ENCODE results near the gene LRRC8B.
"Not testable (repeated sequence)": the region's sequence is repeated elsewhere in the genome, so short reads cannot be mapped to it uniquely, and the experiment has no call there.

LRRC8B gene

GRCh38 chr1:89524369-89525168 lies at the start of gene LRRC8B:
TSS of gene LRRC8B (plus strand) at chr1:89524829. CDS start at chr1:89582651, 57,822 bp downstream.
- peak; percentile 70 to 85 (median 80) for DNase-seq (ENCODE audit: low read depth in 2 of 3, low spot score in 2 of 3)

- DNase-seq (ENCODE audit: low read depth in 2 of 3, low spot score in 2 of 3): no peak
These were observed 49.4 kb upstream of the LRRC8B start for GRCh38 chr1:89475269-89475668.

- no peak for DNase-seq (ENCODE audit: low read depth in 2 of 3, low spot score in 2 of 3)
These were observed 48.6 kb upstream of the LRRC8B start for GRCh38 chr1:89476072-89476471.

- peak in 1 of 3 experiments; percentile 52 for DNase-seq (ENCODE audit: low read depth in 2 of 3, low spot score in 2 of 3)
These were observed 41.4 kb upstream of the LRRC8B start for GRCh38 chr1:89483010-89483756.

- DNase-seq (ENCODE audit: low read depth in 2 of 3, low spot score in 2 of 3): no peak
These were observed 40.9 kb upstream of the LRRC8B start for GRCh38 chr1:89483757-89484077.

GRCh38 chr1:89484092-89485038 lies 40.3 kb upstream of the LRRC8B start:
- no peak for DNase-seq (ENCODE audit: low read depth in 2 of 3, low spot score in 2 of 3)

- no peak for DNase-seq (ENCODE audit: low read depth in 2 of 3, low spot score in 2 of 3)
These were observed 36.7 kb upstream of the LRRC8B start for GRCh38 chr1:89487972-89488371.

- no peak for DNase-seq (ENCODE audit: low read depth in 2 of 3, low spot score in 2 of 3)
These were observed 35.4 kb upstream of the LRRC8B start for GRCh38 chr1:89489047-89489729.

- no peak for DNase-seq (ENCODE audit: low read depth in 2 of 3, low spot score in 2 of 3)
These were observed 34.2 kb upstream of the LRRC8B start for GRCh38 chr1:89490389-89490788.

GRCh38 chr1:89499320-89499719 lies 25.3 kb upstream of the LRRC8B start:
- no peak for DNase-seq (ENCODE audit: low read depth in 2 of 3, low spot score in 2 of 3)

GRCh38 chr1:89502042-89502441 lies 22.6 kb upstream of the LRRC8B start:
- DNase-seq (ENCODE audit: low read depth in 2 of 3, low spot score in 2 of 3): no peak

- DNase-seq (ENCODE audit: low read depth in 2 of 3, low spot score in 2 of 3): no peak
These were observed 21.7 kb upstream of the LRRC8B start for GRCh38 chr1:89502895-89503294.

GRCh38 chr1:89503690-89504089 lies 20.9 kb upstream of the LRRC8B start:
- DNase-seq (ENCODE audit: low read depth in 2 of 3, low spot score in 2 of 3): no peak

GRCh38 chr1:89510061-89510460 lies 14.6 kb upstream of the LRRC8B start:
- not testable (repeated sequence) for DNase-seq (ENCODE audit: low read depth in 2 of 3, low spot score in 2 of 3)

GRCh38 chr1:89512996-89513720 lies 11.5 kb upstream of the LRRC8B start:
- no peak for DNase-seq (ENCODE audit: low read depth in 2 of 3, low spot score in 2 of 3)

GRCh38 chr1:89516055-89516454 lies 8.6 kb upstream of the LRRC8B start:
- DNase-seq (ENCODE audit: low read depth in 2 of 3, low spot score in 2 of 3): no peak

GRCh38 chr1:89518221-89518631 lies 6.4 kb upstream of the LRRC8B start:
- no peak for DNase-seq (ENCODE audit: low read depth in 2 of 3, low spot score in 2 of 3)

- no peak for DNase-seq (ENCODE audit: low read depth in 2 of 3, low spot score in 2 of 3)
These were observed 4.8 kb upstream of the LRRC8B start for GRCh38 chr1:89519779-89520358.

- not testable (repeated sequence) for DNase-seq (ENCODE audit: low read depth in 2 of 3, low spot score in 2 of 3)
These were observed 2.7 kb upstream of the LRRC8B start for GRCh38 chr1:89521977-89522376.
